Fibroblast of lung (primary cell): ENCODE data around the gene KCNC2. TPM values are rescaled to one million over a fixed set of nuclear protein-coding genes. Genes with fewer than 3 reads are reported as not detected.

Source experiments
- DNase-seq, 2 donors: peaks; one replicate each; pipeline versions ENCODE4 v3.0.0 to v3.0.0-alpha.2; 2010; ENCODE audit warnings: low read depth in 2 of 2
- H2AFZ ChIP-seq: 2 replicates; pipeline ENCODE4 v1.5.1; 2012; ENCODE audit warnings: low read length, control low read depth, inconsistent platforms
- H3K27ac ChIP-seq: 2 replicates; pipeline ENCODE4 v1.5.1; 2011; ENCODE audit warnings: low read length, control low read depth; ENCODE audit not compliant: insufficient read depth
- H3K27me3 ChIP-seq: 2 replicates; pipeline ENCODE4 v1.5.1; 2011; ENCODE audit warnings: mild to moderate bottlenecking, low read length; ENCODE audit not compliant: control insufficient read depth, insufficient read depth
- H3K36me3 ChIP-seq: 2 replicates; pipeline ENCODE4 v1.5.1; 2011; ENCODE audit warnings: low read length; ENCODE audit not compliant: control insufficient read depth, insufficient read depth
- H3K4me1 ChIP-seq: 2 replicates; pipeline ENCODE4 v1.5.1; 2011; ENCODE audit warnings: low read length; ENCODE audit not compliant: control insufficient read depth, insufficient read depth; ENCODE audit errors: extremely low read depth
- H3K4me2 ChIP-seq: 2 replicates; pipeline ENCODE4 v1.5.1; 2011; ENCODE audit warnings: low read length, control low read depth; ENCODE audit not compliant: insufficient read depth; ENCODE audit errors: extremely low read depth
- H3K4me3 ChIP-seq, 4 experiments: fragments of 200-600 bp in 1 of 4; sonication (generic) in 1 of 4; replicated peaks in 1 of 4; 2 replicates each; pipeline ENCODE4 v1.5.1; 2011 to 2016; ENCODE audit warnings: low read length in 4 of 4, low read depth in 3 of 4, mild to moderate bottlenecking in 3 of 4, control low read depth in 2 of 4, inconsistent platforms in 1 of 4, mixed read lengths in 1 of 4; ENCODE audit not compliant: insufficient read depth in 1 of 4; ENCODE audit errors: control extremely low read depth in 1 of 4
- H3K79me2 ChIP-seq: 2 replicates; pipeline ENCODE4 v1.5.1; 2012; ENCODE audit warnings: mild to moderate bottlenecking, low read length, inconsistent platforms; ENCODE audit not compliant: control insufficient read depth, insufficient read depth
- H3K9ac ChIP-seq: 2 replicates; pipeline ENCODE4 v1.5.1; 2011; ENCODE audit warnings: mild to moderate bottlenecking, low read length, control low read depth; ENCODE audit not compliant: insufficient read depth
- H3K9me3 ChIP-seq: 2 replicates; pipeline ENCODE4 v1.5.1; 2012; ENCODE audit warnings: low read depth, low read length; ENCODE audit not compliant: control insufficient read depth, insufficient read depth
- H4K20me1 ChIP-seq: 2 replicates; pipeline ENCODE4 v1.5.1; 2011; ENCODE audit warnings: low read length; ENCODE audit not compliant: control insufficient read depth, insufficient read depth; ENCODE audit errors: extremely low read depth
- EZH2 ChIP-seq: IDR thresholded peaks from 2 replicates; pipeline ENCODE4 v1.5.1; 2012; ENCODE audit warnings: low read length, control low read depth, mild to moderate bottlenecking; ENCODE audit errors: missing control alignments
- polyA plus RNA-seq, 2 donors: library from polyadenylated mRNA; depleted of rRNA in 1 of 2; stranded (reverse) in 1 of 2; unstranded in 1 of 2; fragments of >200 nt; gene quantifications; 2 replicates each; pipeline ENCODE4 v1.2.1, GENCODE V29; 2011 to 2012; ENCODE audit warnings: missing spikeins in 1 of 2
- total RNA-seq: library from RNA; depleted of rRNA; stranded (reverse); fragments of >200 nt; gene quantifications from 2 replicates; pipeline ENCODE4 v1.2.1, GENCODE V29; 2014
- TF ChIP-seq, protein P1 (sequence below), 2 donors: IDR thresholded peaks in 1 of 2; conservative IDR thresholded peaks in 1 of 2; 1 replicate in 1 of 2; 2 replicates in 1 of 2; pipeline ENCODE4 v1.5.1; 2011 to 2012; ENCODE audit warnings: low read length in 2 of 2, control low read depth in 1 of 2, inconsistent platforms in 1 of 2, low read depth in 1 of 2, mild to moderate bottlenecking in 1 of 2

Gene KCNC2
- total and polyA plus RNA-seq, 2 donors (not counting 1 experiment from before 2014, with no cell fraction given): not detected

DNA sequence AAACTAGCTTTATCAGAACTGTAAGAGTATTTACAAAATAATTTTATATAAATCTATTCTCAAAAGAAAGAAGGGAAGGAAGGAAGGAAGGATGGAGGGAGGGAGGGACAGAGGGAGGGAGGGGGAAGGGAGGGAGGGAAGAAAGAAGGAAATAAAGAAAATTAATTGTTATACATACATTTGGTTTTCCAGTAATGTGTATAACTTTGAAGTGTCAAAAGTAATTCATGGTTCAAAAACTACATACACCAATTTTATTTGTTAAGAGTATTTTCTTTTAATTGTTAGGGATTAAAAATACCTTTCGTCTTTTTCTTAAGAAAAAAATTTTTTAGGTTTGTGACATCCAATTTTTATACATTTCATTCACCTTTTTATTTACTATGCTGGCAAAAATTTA, 17.5 kb upstream of the KCNC2 start:
- no peak overlapping the region for H3K27ac ChIP-seq
- no peaks in the 10 kb centered on the region for H3K4me1 ChIP-seq
- no peaks in the 10 kb centered on the region for H3K9me3 ChIP-seq
- no peak for DNase-seq
- no peak overlapping the region for H2AFZ ChIP-seq
- H3K4me2 ChIP-seq: no peak overlapping the region
- no peaks in the 10 kb centered on the region for H3K36me3 ChIP-seq
- no peak for TF ChIP-seq EZH2
- TF ChIP-seq, protein P1, sequence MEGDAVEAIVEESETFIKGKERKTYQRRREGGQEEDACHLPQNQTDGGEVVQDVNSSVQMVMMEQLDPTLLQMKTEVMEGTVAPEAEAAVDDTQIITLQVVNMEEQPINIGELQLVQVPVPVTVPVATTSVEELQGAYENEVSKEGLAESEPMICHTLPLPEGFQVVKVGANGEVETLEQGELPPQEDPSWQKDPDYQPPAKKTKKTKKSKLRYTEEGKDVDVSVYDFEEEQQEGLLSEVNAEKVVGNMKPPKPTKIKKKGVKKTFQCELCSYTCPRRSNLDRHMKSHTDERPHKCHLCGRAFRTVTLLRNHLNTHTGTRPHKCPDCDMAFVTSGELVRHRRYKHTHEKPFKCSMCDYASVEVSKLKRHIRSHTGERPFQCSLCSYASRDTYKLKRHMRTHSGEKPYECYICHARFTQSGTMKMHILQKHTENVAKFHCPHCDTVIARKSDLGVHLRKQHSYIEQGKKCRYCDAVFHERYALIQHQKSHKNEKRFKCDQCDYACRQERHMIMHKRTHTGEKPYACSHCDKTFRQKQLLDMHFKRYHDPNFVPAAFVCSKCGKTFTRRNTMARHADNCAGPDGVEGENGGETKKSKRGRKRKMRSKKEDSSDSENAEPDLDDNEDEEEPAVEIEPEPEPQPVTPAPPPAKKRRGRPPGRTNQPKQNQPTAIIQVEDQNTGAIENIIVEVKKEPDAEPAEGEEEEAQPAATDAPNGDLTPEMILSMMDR (conservative IDR thresholded peaks at IDR 0.05 in 1 of 2, IDR thresholded peaks at IDR 0.05 in 1 of 2; ENCODE audit: low read depth in 1 of 2, low read length in 2 of 2): no peak
- H4K20me1 ChIP-seq: no peaks in the 10 kb centered on the region
- H3K9ac ChIP-seq: no peak overlapping the region
- no peak overlapping the region for H3K4me3 ChIP-seq
- no peaks in the 10 kb centered on the region for H3K79me2 ChIP-seq
- no peaks in the 10 kb centered on the region for H3K27me3 ChIP-seq

DNA sequence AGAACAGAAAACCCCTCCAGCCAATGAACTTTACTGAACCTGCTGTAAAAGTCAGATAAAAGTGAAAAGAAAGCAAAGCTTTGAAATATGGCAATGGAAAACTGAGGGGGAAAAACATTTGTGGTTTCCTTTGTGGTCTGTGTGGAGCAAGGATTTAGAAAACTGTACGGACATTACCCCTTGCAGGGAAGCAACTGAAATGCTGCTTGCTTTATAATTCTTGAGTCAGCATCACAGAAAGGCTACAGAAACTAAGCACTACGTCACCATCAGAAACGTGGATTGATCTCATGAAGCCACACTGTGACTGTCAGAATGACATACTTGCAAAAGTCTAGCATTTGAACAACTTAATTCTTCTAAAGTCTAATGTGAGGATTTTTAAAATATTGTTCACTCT, 2.4 kb upstream of the KCNC2 start:
- TF ChIP-seq EZH2: no peak
- TF ChIP-seq, protein P1 (conservative IDR thresholded peaks at IDR 0.05 in 1 of 2, IDR thresholded peaks at IDR 0.05 in 1 of 2; ENCODE audit: low read depth in 1 of 2, low read length in 2 of 2): no peak

GRCh38 chr12:75208856-75209811, 505 bp downstream of the KCNC2 start:
- TF ChIP-seq EZH2: peak; percentile 50
- TF ChIP-seq, protein P1 (conservative IDR thresholded peaks at IDR 0.05 in 1 of 2, IDR thresholded peaks at IDR 0.05 in 1 of 2; ENCODE audit: low read depth in 1 of 2, low read length in 2 of 2): no peak
- no peaks in the 10 kb centered on the region for H3K4me1 ChIP-seq
- H3K27me3 ChIP-seq: peaks cover 28% of the 10 kb centered on the region
- peak overlapping the region in 1 of 4 experiments; percentile 9 for H3K4me3 ChIP-seq
- no peaks in the 10 kb centered on the region for H3K9me3 ChIP-seq
- H3K79me2 ChIP-seq: no peaks in the 10 kb centered on the region
- DNase-seq: peak; percentile 36 to 51
- no peaks in the 10 kb centered on the region for H4K20me1 ChIP-seq
- H3K4me2 ChIP-seq: no peak overlapping the region
- no peaks in the 10 kb centered on the region for H3K36me3 ChIP-seq
- H3K9ac ChIP-seq: no peak overlapping the region
- H3K27ac ChIP-seq: no peak overlapping the region
- no peak overlapping the region for H2AFZ ChIP-seq

More for the DNA sequence above, 2.4 kb upstream of the KCNC2 start:
- H4K20me1 ChIP-seq: no peaks in the 10 kb centered on the region
- no peak overlapping the region for H3K27ac ChIP-seq
- no peaks in the 10 kb centered on the region for H3K79me2 ChIP-seq
- no peaks in the 10 kb centered on the region for H3K9me3 ChIP-seq
- H3K4me2 ChIP-seq: no peak overlapping the region
- H3K4me1 ChIP-seq: no peaks in the 10 kb centered on the region
- peak in 1 of 2 donors; percentile 6 for DNase-seq
- no peak overlapping the region for H3K4me3 ChIP-seq
- peaks cover 20% of the 10 kb centered on the region for H3K27me3 ChIP-seq
- no peak overlapping the region for H2AFZ ChIP-seq
- H3K9ac ChIP-seq: no peak overlapping the region
- no peaks in the 10 kb centered on the region for H3K36me3 ChIP-seq
